SK-N-SH (cell line): ENCODE measurements around the gene RIPK4. TPM values are rescaled to one million over a fixed set of nuclear protein-coding genes. Genes with fewer than 3 reads are reported as not detected.

Experiments
- CTCF ChIA-PET: fragments of 300-600, 350-600 bp; formaldehyde crosslinking; extraction: SDS; loops from one replicate; lab custom pipeline; 2021; lab: Yijun Ruan, JAX
- POLR2A ChIA-PET: fragments of 350-600 bp; sonication (Branson Sonifier 250); formaldehyde crosslinking; extraction: SDS; loops from one replicate; lab custom pipeline; 2020; ENCODE audit warnings: antibody characterized with exemption, inconsistent platforms; lab: Yijun Ruan, JAX
- DNase-seq: peaks from one replicate; pipeline ENCODE4 v3.0.0; 2012
- H2AFZ ChIP-seq: fragments of 200-600 bp; sonication (generic); 2 replicates; pipeline ENCODE4 v1.8.1; 2016; ENCODE audit warnings: antibody characterized with exemption, mild to moderate bottlenecking, low read depth
- H3F3A ChIP-seq: fragments of 200-600 bp; sonication (generic); replicated peaks from 2 replicates; pipeline ENCODE3; 2016; ENCODE audit warnings: antibody characterized with exemption, mild to moderate bottlenecking; ENCODE audit not compliant: insufficient read depth
- H3K27ac ChIP-seq, 2 experiments: fragments of 200-500 bp in 1 of 2; fragments of 200-600 bp in 1 of 2; sonication (Bioruptor generic) in 1 of 2; sonication (generic), shearing (Covaris generic) in 1 of 2; 2 replicates each; pipeline versions ENCODE4 v1.5.1 to v1.6.1; 2014 to 2016; ENCODE audit warnings: low read depth in 2 of 2, inconsistent platforms in 1 of 2, low read length in 1 of 2, mild to moderate bottlenecking in 1 of 2, mixed read lengths in 1 of 2
- H3K27me3 ChIP-seq: fragments of 200-600 bp; sonication (generic), shearing (Covaris generic); 2 replicates; pipeline ENCODE4 v1.6.1; 2016; ENCODE audit warnings: mixed run types; ENCODE audit not compliant: insufficient read depth
- H3K36me3 ChIP-seq, 2 experiments: fragments of 200-500 bp in 1 of 2; fragments of 200-600 bp in 1 of 2; sonication (Bioruptor generic) in 1 of 2; sonication (generic) in 1 of 2; replicated peaks in 1 of 2; 2 replicates each; pipeline versions ENCODE3 to v1.5.1; 2014 to 2016; ENCODE audit warnings: low read length in 1 of 2, mild to moderate bottlenecking in 1 of 2; ENCODE audit not compliant: insufficient read depth in 2 of 2, control insufficient read depth in 1 of 2
- H3K4me1 ChIP-seq, 2 experiments: fragments of 200-500 bp in 1 of 2; fragments of 200-600 bp in 1 of 2; sonication (Bioruptor generic) in 1 of 2; sonication (generic), shearing (Covaris generic) in 1 of 2; 2 replicates each; pipeline versions ENCODE4 v1.5.1 to v1.6.1; 2014 to 2016; ENCODE audit warnings: low read depth in 1 of 2, low read length in 1 of 2, mixed run types in 1 of 2; ENCODE audit not compliant: insufficient read depth in 2 of 2, control insufficient read depth in 1 of 2
- H3K4me2 ChIP-seq: fragments of 200-600 bp; sonication (generic), shearing (Covaris generic); 2 replicates; pipeline ENCODE4 v1.6.1; 2017; ENCODE audit warnings: mixed run types
- H3K4me3 ChIP-seq, 2 experiments: fragments of 200-500 bp in 1 of 2; fragments of 200-600 bp in 1 of 2; sonication (Bioruptor generic) in 1 of 2; sonication (generic), shearing (Covaris generic) in 1 of 2; 2 replicates each; pipeline versions ENCODE4 v1.5.1 to v1.8.1; 2014 to 2016; ENCODE audit warnings: low read depth in 2 of 2, inconsistent platforms in 1 of 2, low read length in 1 of 2, mild to moderate bottlenecking in 1 of 2, mixed read lengths in 1 of 2, moderate library complexity in 1 of 2
- H3K79me2 ChIP-seq: fragments of 200-600 bp; sonication (generic); 2 replicates; pipeline ENCODE4 v1.8.1; 2017; ENCODE audit warnings: mild to moderate bottlenecking; ENCODE audit not compliant: insufficient read depth
- H3K9ac ChIP-seq: fragments of 200-600 bp; sonication (generic); 2 replicates; pipeline ENCODE4 v1.6.1; 2017; ENCODE audit warnings: mixed run types
- H3K9me2 ChIP-seq: fragments of 200-600 bp; sonication (generic); 2 replicates; pipeline ENCODE4 v1.6.1; 2017; ENCODE audit warnings: mixed run types
- H3K9me3 ChIP-seq: fragments of 200-600 bp; sonication (generic); 2 replicates; pipeline ENCODE4 v1.6.1; 2017; ENCODE audit warnings: mixed run types, mild to moderate bottlenecking, moderate library complexity
- H4K20me1 ChIP-seq: fragments of 200-600 bp; sonication (generic); 2 replicates; pipeline ENCODE4 v1.6.1; 2017; ENCODE audit warnings: mild to moderate bottlenecking, mixed run types; ENCODE audit not compliant: insufficient read depth
- EP300 ChIP-seq, 2 experiments: IDR thresholded peaks; 2 replicates each; pipeline versions ENCODE4 v1.4.0 to v1.6.1; 2012; ENCODE audit warnings: borderline replicate concordance in 1 of 2, low read depth in 1 of 2, low read length in 1 of 2
- FOSL2 ChIP-seq: IDR thresholded peaks from 2 replicates; pipeline ENCODE4 v1.4.0; 2012; ENCODE audit warnings: low read depth, mild to moderate bottlenecking, moderate library complexity, borderline replicate concordance
- NRF1 ChIP-seq: IDR thresholded peaks from 2 replicates; pipeline ENCODE4 v1.6.1; 2012; ENCODE audit warnings: low read depth, mild to moderate bottlenecking, low read length
- RXRA ChIP-seq: IDR thresholded peaks from 2 replicates; pipeline ENCODE4 v1.4.0; 2012; ENCODE audit warnings: low read depth, mild to moderate bottlenecking, borderline replicate concordance
- TAF1 ChIP-seq: IDR thresholded peaks from 2 replicates; pipeline ENCODE4 v1.6.1; 2012; ENCODE audit warnings: low read depth, mild to moderate bottlenecking, low read length, moderate library complexity, borderline replicate concordance
- TCF12 ChIP-seq: IDR thresholded peaks from 2 replicates; pipeline ENCODE4 v1.4.0; 2012
- WGBS: methylation state at CpG from one replicate; pipeline ENCODE4 v1.1.6; 2017; ENCODE audit warnings: low lambda C conversion rate; 5-methylcytosine and 5-hydroxymethylcytosine counted together
- polyA plus RNA-seq, 3 experiments: library from polyadenylated mRNA; depleted of rRNA; stranded (reverse); fragments of >200 nt; gene quantifications; 2 replicates each; pipeline ENCODE4 v1.2.3, GENCODE V29; 2012
- TF ChIP-seq, protein P1 (sequence below): fragments of 150-350 bp; IDR thresholded peaks from 2 replicates; pipeline ENCODE4 v1.6.1; 2017; ENCODE audit warnings: antibody characterized with exemption, low read length, low read depth, borderline replicate concordance
- TF ChIP-seq, protein P2 (sequence below): IDR thresholded peaks from 2 replicates; pipeline ENCODE4 v1.6.1; 2012; ENCODE audit warnings: mild to moderate bottlenecking, low read depth, low read length, moderate library complexity

RIPK4 gene
- polyA plus RNA-seq, 1 of the 3 experiments (the other 2 are of a cell fraction): 11.0 TPM

DNA sequence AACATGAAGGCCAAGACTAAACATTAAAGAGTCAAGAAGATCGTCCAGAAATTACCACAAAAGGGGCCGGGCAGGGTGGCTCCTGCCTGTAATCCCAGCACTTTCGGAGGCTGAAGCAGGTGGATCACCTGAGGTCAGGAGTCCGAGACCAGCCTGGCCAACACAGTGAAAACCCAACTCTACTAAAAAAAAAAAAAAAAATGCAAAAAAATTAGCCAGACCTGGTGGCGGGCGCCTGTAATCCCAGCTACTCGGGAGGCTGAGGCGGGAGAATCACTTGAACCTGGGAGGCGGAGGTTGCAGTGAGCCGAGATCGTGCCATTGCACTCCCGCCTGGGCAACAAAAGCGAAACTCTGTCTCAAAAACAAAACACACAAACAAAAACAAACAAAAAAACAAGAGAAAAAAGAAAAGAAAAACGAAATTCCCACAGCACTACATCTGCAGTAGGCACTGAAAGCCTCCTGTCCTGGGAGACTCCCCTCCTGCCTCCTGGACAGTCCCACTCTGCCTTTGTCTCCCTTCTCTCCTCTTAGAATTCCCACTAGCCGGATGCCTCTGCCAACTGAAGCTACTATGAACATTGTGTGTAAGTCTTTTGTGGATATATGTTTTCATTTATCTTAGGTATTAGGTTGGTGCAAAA is 17.7 kb upstream of the RIPK4 start:
- Histone ChIP-seq H3K4me2 (no peak overlapping the region), H3K9me3 (no peaks in the 10 kb centered on the region), H4K20me1 (no peaks in the 10 kb centered on the region), H3K36me3 (no peaks in the 10 kb centered on the region), H3K4me3 (no peak overlapping the region), H3K79me2 (no peaks in the 10 kb centered on the region), H3K27me3 (no peaks in the 10 kb centered on the region), H3K9me2 (no peaks in the 10 kb centered on the region), H3K27ac (no peak overlapping the region), H2AFZ (no peak overlapping the region), H3K4me1 (peaks cover 0 to 6% of the 10 kb centered on the region in 2 experiments; a peak in 1 of 4 replicates), H3K9ac (no peak overlapping the region)
- no peak for DNase-seq
- 91% methylated on average over 15 of the region's 15 CpGs for WGBS
- POLR2A ChIA-PET: no interaction called here
- CTCF ChIA-PET: interaction anchor here (1.0 to 2.5 kb wide), 3 partner anchors 32 to 333 kb away, joined by 5 to 8 read pairs (median 6); no protein-coding TSS in a partner anchor
- TF ChIP-seq NRF1: no peak
- TF ChIP-seq, protein P1, sequence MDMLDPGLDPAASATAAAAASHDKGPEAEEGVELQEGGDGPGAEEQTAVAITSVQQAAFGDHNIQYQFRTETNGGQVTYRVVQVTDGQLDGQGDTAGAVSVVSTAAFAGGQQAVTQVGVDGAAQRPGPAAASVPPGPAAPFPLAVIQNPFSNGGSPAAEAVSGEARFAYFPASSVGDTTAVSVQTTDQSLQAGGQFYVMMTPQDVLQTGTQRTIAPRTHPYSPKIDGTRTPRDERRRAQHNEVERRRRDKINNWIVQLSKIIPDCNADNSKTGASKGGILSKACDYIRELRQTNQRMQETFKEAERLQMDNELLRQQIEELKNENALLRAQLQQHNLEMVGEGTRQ: no peak
- TF ChIP-seq, protein P2, sequence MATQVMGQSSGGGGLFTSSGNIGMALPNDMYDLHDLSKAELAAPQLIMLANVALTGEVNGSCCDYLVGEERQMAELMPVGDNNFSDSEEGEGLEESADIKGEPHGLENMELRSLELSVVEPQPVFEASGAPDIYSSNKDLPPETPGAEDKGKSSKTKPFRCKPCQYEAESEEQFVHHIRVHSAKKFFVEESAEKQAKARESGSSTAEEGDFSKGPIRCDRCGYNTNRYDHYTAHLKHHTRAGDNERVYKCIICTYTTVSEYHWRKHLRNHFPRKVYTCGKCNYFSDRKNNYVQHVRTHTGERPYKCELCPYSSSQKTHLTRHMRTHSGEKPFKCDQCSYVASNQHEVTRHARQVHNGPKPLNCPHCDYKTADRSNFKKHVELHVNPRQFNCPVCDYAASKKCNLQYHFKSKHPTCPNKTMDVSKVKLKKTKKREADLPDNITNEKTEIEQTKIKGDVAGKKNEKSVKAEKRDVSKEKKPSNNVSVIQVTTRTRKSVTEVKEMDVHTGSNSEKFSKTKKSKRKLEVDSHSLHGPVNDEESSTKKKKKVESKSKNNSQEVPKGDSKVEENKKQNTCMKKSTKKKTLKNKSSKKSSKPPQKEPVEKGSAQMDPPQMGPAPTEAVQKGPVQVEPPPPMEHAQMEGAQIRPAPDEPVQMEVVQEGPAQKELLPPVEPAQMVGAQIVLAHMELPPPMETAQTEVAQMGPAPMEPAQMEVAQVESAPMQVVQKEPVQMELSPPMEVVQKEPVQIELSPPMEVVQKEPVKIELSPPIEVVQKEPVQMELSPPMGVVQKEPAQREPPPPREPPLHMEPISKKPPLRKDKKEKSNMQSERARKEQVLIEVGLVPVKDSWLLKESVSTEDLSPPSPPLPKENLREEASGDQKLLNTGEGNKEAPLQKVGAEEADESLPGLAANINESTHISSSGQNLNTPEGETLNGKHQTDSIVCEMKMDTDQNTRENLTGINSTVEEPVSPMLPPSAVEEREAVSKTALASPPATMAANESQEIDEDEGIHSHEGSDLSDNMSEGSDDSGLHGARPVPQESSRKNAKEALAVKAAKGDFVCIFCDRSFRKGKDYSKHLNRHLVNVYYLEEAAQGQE: no peak
- TF ChIP-seq TAF1: no peak
- TF ChIP-seq, all 33 proteins: peak for 0
- H3F3A ChIP-seq: peaks cover 2% of the 10 kb centered on the region

DNA sequence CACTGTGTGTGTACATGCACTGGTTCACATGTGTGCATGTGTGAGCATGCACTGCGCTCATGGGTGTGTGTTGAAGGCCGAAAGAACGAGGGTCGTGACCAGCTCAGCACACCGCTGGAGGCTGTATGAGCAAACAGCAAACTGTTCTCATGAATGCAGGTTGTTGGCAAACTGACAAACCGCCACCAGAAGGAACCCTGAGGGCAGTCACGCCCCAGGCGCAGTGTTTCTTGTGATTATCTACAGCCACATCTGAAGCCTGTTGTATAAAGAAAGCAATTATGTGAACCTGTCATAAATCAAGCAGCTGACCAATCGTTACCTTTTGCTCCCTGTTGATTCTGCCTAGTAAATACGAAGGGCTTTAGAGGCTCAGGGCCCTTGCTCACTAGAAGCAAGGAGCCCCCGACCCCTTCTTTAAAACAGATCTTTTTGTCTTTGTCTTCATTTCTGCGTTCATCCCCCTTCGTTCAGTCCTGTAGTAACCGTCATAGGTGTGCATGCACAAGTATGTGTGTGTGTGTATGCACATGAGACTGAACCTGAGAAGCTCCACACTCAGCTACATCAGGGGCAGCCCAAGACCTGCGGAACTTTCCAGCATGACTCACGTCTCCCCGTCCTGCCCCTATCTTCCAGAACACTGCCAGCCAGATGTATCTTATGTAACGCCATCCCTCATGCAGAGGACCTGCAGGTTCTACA is 16.8 kb upstream of the RIPK4 start:
- TF ChIP-seq EP300 (IDR thresholded peaks at IDR 0.05; ENCODE audit: borderline replicate concordance in 1 of 2, low read depth in 1 of 2, low read length in 1 of 2): no peak
- TF ChIP-seq TCF12: 0 out of 2 replicates have a peak, but pooled peaks have one; percentile 3
- no peak for TF ChIP-seq NRF1
- no peak for TF ChIP-seq RXRA
- peak; percentile 13; the same call in 1 of the 2 replicates for TF ChIP-seq FOSL2
- Histone ChIP-seq H3K9ac (no peak overlapping the region), H3K79me2 (no peaks in the 10 kb centered on the region), H3K27ac (no peak overlapping the region), H3F3A (peaks cover 3% of the 10 kb centered on the region), H3K4me1 (peaks cover 0 to 6% of the 10 kb centered on the region in 2 experiments; a peak in 1 of 4 replicates), H2AFZ (0 out of 2 replicates have a peak overlapping the region, but pooled peaks have one; percentile 37), H4K20me1 (no peaks in the 10 kb centered on the region), H3K9me3 (no peaks in the 10 kb centered on the region), H3K9me2 (no peaks in the 10 kb centered on the region), H3K36me3 (no peaks in the 10 kb centered on the region), H3K4me3 (no peak overlapping the region), H3K27me3 (no peaks in the 10 kb centered on the region), H3K4me2 (peak overlapping the region; percentile 28; the same call in 1 of the 2 replicates)
- CTCF ChIA-PET: interaction anchor here (1.0 kb wide), 1 partner anchor 33 kb away, joined by 5 read pairs; no protein-coding TSS in a partner anchor
- no peak for DNase-seq
- WGBS: 40% methylated on average over 18 of the region's 18 CpGs
- POLR2A ChIA-PET: no interaction called here
